Activated CD4-positive, alpha-beta T cell treated with anti-CD3 and anti-CD28 coated beads, Interleukin-2, amount 10 ng/mL, durations not matched to agents 7 days and 5 days (primary cell): ENCODE measurements around the gene TMEM132E. TPM values are rescaled to one million over a fixed set of nuclear protein-coding genes. Genes with fewer than 3 reads are reported as not detected.

Source experiments
- CTCF ChIA-PET: fragments of 350-600 bp; sonication (Branson Sonifier 250); formaldehyde crosslinking; loops from one replicate; lab custom pipeline; 2021; ENCODE audit warnings: antibody characterized with exemption; lab: Charles Lee
- POLR2A ChIA-PET: fragments of 350-600 bp; sonication (Branson Sonifier 250); formaldehyde crosslinking; loops from one replicate; lab custom pipeline; 2021; ENCODE audit warnings: antibody characterized with exemption; lab: Charles Lee
- DNase-seq: peaks from one replicate; pipeline ENCODE4 v3.0.0-alpha.2; 2020
- H3K27ac Mint-ChIP-seq: one replicate; pipeline ENCODE4 v1.8.0; 2021; ENCODE audit warnings: mild to moderate bottlenecking, moderate library complexity, mixed read lengths
- H3K27me3 Mint-ChIP-seq: one replicate; pipeline ENCODE4 v1.8.0; 2021; ENCODE audit warnings: mixed read lengths
- H3K36me3 Mint-ChIP-seq: one replicate; pipeline ENCODE4 v1.8.0; 2021; ENCODE audit warnings: low read depth, mixed read lengths
- H3K4me1 Mint-ChIP-seq: one replicate; pipeline ENCODE4 v1.8.0; 2021; ENCODE audit warnings: mixed read lengths
- H3K4me3 Mint-ChIP-seq: one replicate; pipeline ENCODE4 v1.8.0; 2021; ENCODE audit warnings: mild to moderate bottlenecking, moderate library complexity, mixed read lengths
- H3K9me3 Mint-ChIP-seq: one replicate; pipeline ENCODE4 v1.8.0; 2021; ENCODE audit warnings: mixed read lengths
- total RNA-seq, 2 experiments: library from RNA; stranded (reverse); gene quantifications; one replicate each; pipeline ENCODE4 v1.2.3, GENCODE V29; 2021

TMEM132E gene
- total RNA-seq, 2 experiments from 2014 or later = not detected

GRCh38 chr17:34650051-34650750 lies 70.8 kb downstream of the TMEM132E start:
- ChIA-PET POLR2A (no interaction called here), CTCF (no interaction called here)
- DNase-seq = no peak
- no peaks in the 10 kb centered on the region for H3K36me3 Mint-ChIP-seq
- H3K27me3 Mint-ChIP-seq = peaks cover 8% of the 10 kb centered on the region
- H3K27ac Mint-ChIP-seq = no peak overlapping the region
- no peaks in the 10 kb centered on the region for H3K9me3 Mint-ChIP-seq
- H3K4me3 Mint-ChIP-seq = no peak overlapping the region
- no peaks in the 10 kb centered on the region for H3K4me1 Mint-ChIP-seq

GRCh38 chr17:34651402-34651811 lies 72.0 kb downstream of the TMEM132E start:
- no peak overlapping the region for H3K27ac Mint-ChIP-seq
- no peak for DNase-seq
- no peak overlapping the region for H3K4me3 Mint-ChIP-seq
- no peaks in the 10 kb centered on the region for H3K36me3 Mint-ChIP-seq
- ChIA-PET CTCF (no interaction called here), POLR2A (no interaction called here)
- peaks cover 8% of the 10 kb centered on the region for H3K27me3 Mint-ChIP-seq
- no peaks in the 10 kb centered on the region for H3K9me3 Mint-ChIP-seq
- no peaks in the 10 kb centered on the region for H3K4me1 Mint-ChIP-seq

GRCh38 chr17:34652021-34652555 lies 72.7 kb downstream of the TMEM132E start:
- H3K9me3 Mint-ChIP-seq = no peaks in the 10 kb centered on the region
- ChIA-PET CTCF (no interaction called here), POLR2A (no interaction called here)
- H3K4me1 Mint-ChIP-seq = no peaks in the 10 kb centered on the region
- no peak overlapping the region for H3K27ac Mint-ChIP-seq
- DNase-seq = no peak
- H3K36me3 Mint-ChIP-seq = no peaks in the 10 kb centered on the region
- H3K27me3 Mint-ChIP-seq = peaks cover 8% of the 10 kb centered on the region
- H3K4me3 Mint-ChIP-seq = no peak overlapping the region

GRCh38 chr17:34653511-34653910 lies 74.1 kb downstream of the TMEM132E start:
- no peak overlapping the region for H3K4me3 Mint-ChIP-seq
- ChIA-PET POLR2A (no interaction called here), CTCF (interaction anchor here (1.9 kb wide), 1 partner anchor 16 kb away, joined by 4 read pairs; no protein-coding TSS in a partner anchor)
- H3K27me3 Mint-ChIP-seq = peaks cover 8% of the 10 kb centered on the region
- DNase-seq = no peak
- no peak overlapping the region for H3K27ac Mint-ChIP-seq
- H3K9me3 Mint-ChIP-seq = no peaks in the 10 kb centered on the region
- H3K36me3 Mint-ChIP-seq = no peaks in the 10 kb centered on the region
- H3K4me1 Mint-ChIP-seq = no peaks in the 10 kb centered on the region

- H3K4me1 Mint-ChIP-seq = no peaks in the 10 kb centered on the region
- H3K4me3 Mint-ChIP-seq = no peak overlapping the region
- no peak overlapping the region for H3K27ac Mint-ChIP-seq
- ChIA-PET POLR2A (interaction anchor here (0.6 kb wide), 1 partner anchor 828 kb away, joined by 3 read pairs; no protein-coding TSS in a partner anchor), CTCF (interaction anchor here (0.5 to 1.9 kb wide), 2 partner anchors 16 to 55 kb away, joined by 3 to 4 read pairs; no protein-coding TSS in a partner anchor)
- no peaks in the 10 kb centered on the region for H3K36me3 Mint-ChIP-seq
- no peak for DNase-seq
- H3K27me3 Mint-ChIP-seq = peaks cover 8% of the 10 kb centered on the region
- no peaks in the 10 kb centered on the region for H3K9me3 Mint-ChIP-seq
Measured at GRCh38 chr17:34654276-34654880, 75.0 kb downstream of the TMEM132E start.

GRCh38 chr17:34654881-34655276 lies 75.5 kb downstream of the TMEM132E start:
- no peak overlapping the region for H3K4me3 Mint-ChIP-seq
- H3K27ac Mint-ChIP-seq = no peak overlapping the region
- ChIA-PET CTCF (interaction anchor here (1.9 kb wide), 1 partner anchor 17 kb away, joined by 4 read pairs; no protein-coding TSS in a partner anchor), POLR2A (interaction anchor here (0.6 kb wide), 1 partner anchor 828 kb away, joined by 3 read pairs; no protein-coding TSS in a partner anchor)
- no peaks in the 10 kb centered on the region for H3K9me3 Mint-ChIP-seq
- H3K4me1 Mint-ChIP-seq = no peaks in the 10 kb centered on the region
- H3K27me3 Mint-ChIP-seq = peaks cover 8% of the 10 kb centered on the region
- no peak for DNase-seq
- H3K36me3 Mint-ChIP-seq = no peaks in the 10 kb centered on the region

GRCh38 chr17:34656801-34657200 lies 77.4 kb downstream of the TMEM132E start:
- no peak for DNase-seq
- Mint-ChIP-seq H3K4me3 (no peak overlapping the region), H3K27me3 (peaks cover 5% of the 10 kb centered on the region), H3K9me3 (no peaks in the 10 kb centered on the region), H3K27ac (no peak overlapping the region), H3K4me1 (no peaks in the 10 kb centered on the region), H3K36me3 (no peaks in the 10 kb centered on the region)
- POLR2A ChIA-PET = no interaction called here
- CTCF ChIA-PET = no interaction called here

- Mint-ChIP-seq H3K9me3 (no peaks in the 10 kb centered on the region), H3K27me3 (peaks cover 2% of the 10 kb centered on the region), H3K4me1 (no peaks in the 10 kb centered on the region), H3K36me3 (no peaks in the 10 kb centered on the region), H3K27ac (no peak overlapping the region), H3K4me3 (no peak overlapping the region)
- ChIA-PET POLR2A (interaction anchor here (0.6 kb wide), 1 partner anchor 300 kb away, joined by 3 read pairs; no protein-coding TSS in a partner anchor), CTCF (no interaction called here)
- DNase-seq = no peak
Measured at GRCh38 chr17:34658811-34659560, 79.6 kb downstream of the TMEM132E start.

GRCh38 chr17:34663714-34664113 lies 84.3 kb downstream of the TMEM132E start:
- Mint-ChIP-seq H3K27me3 (no peaks in the 10 kb centered on the region), H3K4me1 (peaks cover 4% of the 10 kb centered on the region), H3K36me3 (no peaks in the 10 kb centered on the region), H3K27ac (no peak overlapping the region), H3K9me3 (no peaks in the 10 kb centered on the region), H3K4me3 (no peak overlapping the region)
- no peak for DNase-seq
- POLR2A ChIA-PET = no interaction called here
- CTCF ChIA-PET = no interaction called here

GRCh38 chr17:34665150-34665806 lies 85.9 kb downstream of the TMEM132E start:
- DNase-seq = peak; percentile 9
- H3K4me1 Mint-ChIP-seq = peaks cover 4% of the 10 kb centered on the region
- H3K27ac Mint-ChIP-seq = no peak overlapping the region
- CTCF ChIA-PET = no interaction called here
- H3K36me3 Mint-ChIP-seq = no peaks in the 10 kb centered on the region
- H3K4me3 Mint-ChIP-seq = no peak overlapping the region
- H3K27me3 Mint-ChIP-seq = no peaks in the 10 kb centered on the region
- POLR2A ChIA-PET = no interaction called here
- H3K9me3 Mint-ChIP-seq = no peaks in the 10 kb centered on the region

- Mint-ChIP-seq H3K4me1 (peaks cover 4% of the 10 kb centered on the region), H3K4me3 (no peak overlapping the region), H3K27me3 (no peaks in the 10 kb centered on the region), H3K27ac (peak overlapping the region; percentile 20), H3K36me3 (no peaks in the 10 kb centered on the region), H3K9me3 (no peaks in the 10 kb centered on the region)
- CTCF ChIA-PET = interaction anchor here (1.5 kb wide), 1 partner anchor 252 kb away, joined by 3 read pairs; no protein-coding TSS in a partner anchor
- DNase-seq = no peak
- POLR2A ChIA-PET = no interaction called here
Measured at GRCh38 chr17:34665819-34666763, 86.7 kb downstream of the TMEM132E start.
